Muscle of arm (tissue), 12 donors: Measurements from ENCODE around the gene HDAC4. TPM values are rescaled to one million over a fixed set of nuclear protein-coding genes. Genes with fewer than 3 reads are reported as not detected.

Source experiments
- DNase-seq: peaks from one replicate; pipeline ENCODE4 v3.0.0-alpha.2; 2013
- polyA plus RNA-seq, 12 donors: library from polyadenylated mRNA; unstranded; fragments of 120-200 nt; gene quantifications; one replicate each; pipeline ENCODE4 v1.2.1, GENCODE V29; 2013; ENCODE audit not compliant: insufficient read length in 12 of 12

The HDAC4 gene
- polyA plus RNA-seq, 12 donors: 10.0 to 23.7 (median 13.5) TPM; not detected in 1

- no peak for DNase-seq
Measured at GRCh38 chr2:239429473-239430350, 28.9 kb upstream of the HDAC4 start.

- no peak for DNase-seq
Measured at GRCh38 chr2:239425631-239426030, 24.8 kb upstream of the HDAC4 start.

- no peak for DNase-seq
Measured at GRCh38 chr2:239424337-239425045, 23.7 kb upstream of the HDAC4 start.

- no peak for DNase-seq
Measured at GRCh38 chr2:239423551-239423950, 22.7 kb upstream of the HDAC4 start.

GRCh38 chr2:239421851-239422250 is 21.0 kb upstream of the HDAC4 start:
- no peak for DNase-seq

GRCh38 chr2:239420082-239420481 is 19.3 kb upstream of the HDAC4 start:
- no peak for DNase-seq

GRCh38 chr2:239418918-239419317 is 18.1 kb upstream of the HDAC4 start:
- no peak for DNase-seq

GRCh38 chr2:239412905-239413603 is 12.2 kb upstream of the HDAC4 start:
- no peak for DNase-seq

GRCh38 chr2:239411549-239412319 is 10.9 kb upstream of the HDAC4 start:
- no peak for DNase-seq

- DNase-seq: no peak
Measured at GRCh38 chr2:239411117-239411516, 10.3 kb upstream of the HDAC4 start.

- DNase-seq: no peak
Measured at GRCh38 chr2:239409976-239410375, 9.2 kb upstream of the HDAC4 start.

- DNase-seq: no peak
Measured at GRCh38 chr2:239407112-239407511, 6.3 kb upstream of the HDAC4 start.

- no peak for DNase-seq
Measured at GRCh38 chr2:239406316-239406995, 5.6 kb upstream of the HDAC4 start.

- no peak for DNase-seq
Measured at GRCh38 chr2:239405071-239405470, 4.3 kb upstream of the HDAC4 start.

- DNase-seq: no peak
Measured at GRCh38 chr2:239402666-239403065, 1.8 kb upstream of the HDAC4 start.

- no peak for DNase-seq
Measured at GRCh38 chr2:239401881-239402233, 1.0 kb upstream of the HDAC4 start.

GRCh38 chr2:239401067-239401880 is 454 bp upstream of the HDAC4 start:
- DNase-seq: peak; percentile 98

- DNase-seq: peak; percentile 19
Measured at GRCh38 chr2:239399921-239400595, 762 bp downstream of the HDAC4 start.

GRCh38 chr2:239399433-239399920 is 1.3 kb downstream of the HDAC4 start:
- DNase-seq: peak; percentile 16
